Activated T-helper 1 cell treated with anti-CD3 and anti-CD28 coated beads, Interleukin-12 subunit alpha, Interleukin-12 subunit beta, Interleukin-2, Interleukin-4 antibody, amounts not matched to agents 30 ng/mL and 10 ng/mL and 1 ng/mL, durations not matched to agents 14 hours and 24 hours and 36 hours (primary cell): ENCODE measurements around the gene METTL24. TPM values are rescaled to one million over a fixed set of nuclear protein-coding genes. Genes with fewer than 3 reads are reported as not detected.
"Not testable (repeated sequence)": the region's sequence is repeated elsewhere in the genome, so short reads cannot be mapped to it uniquely, and the experiment has no call there.

ENCODE experiments used
- DNase-seq: peaks from one replicate; pipeline ENCODE4 v3.0.0; 2021; ENCODE audit warnings: low spot score
- H3K27ac Mint-ChIP-seq: one replicate; pipeline ENCODE4 v1.8.0; 2021; ENCODE audit warnings: mild to moderate bottlenecking, mixed read lengths
- H3K27me3 Mint-ChIP-seq: one replicate; pipeline ENCODE4 v1.8.0; 2022; ENCODE audit warnings: mild to moderate bottlenecking, moderate library complexity, mixed read lengths; ENCODE audit not compliant: insufficient read depth
- H3K36me3 Mint-ChIP-seq: one replicate; pipeline ENCODE4 v1.8.0; 2021; ENCODE audit warnings: low read depth, mixed read lengths
- H3K4me1 Mint-ChIP-seq: one replicate; pipeline ENCODE4 v1.8.0; 2021; ENCODE audit warnings: low read depth, mixed read lengths
- H3K4me3 Mint-ChIP-seq: one replicate; pipeline ENCODE4 v1.8.0; 2021; ENCODE audit warnings: mild to moderate bottlenecking, moderate library complexity, mixed read lengths
- H3K9me3 Mint-ChIP-seq: one replicate; pipeline ENCODE4 v1.8.0; 2021; ENCODE audit warnings: mixed read lengths
- intact Hi-C: fragments of 100-400 bp; cut with micrococcal nuclease; formaldehyde crosslinking; loops from one replicate; pipeline ENCODE4 v1.15.1; 2024
- total RNA-seq: library from RNA; stranded (reverse); gene quantifications from 2 replicates; pipeline ENCODE4 v1.2.3, GENCODE V29; 2022

Gene METTL24
- total RNA-seq, 1 donor from 2014 or later = not detected

- H3K9me3 Mint-ChIP-seq = no peaks in the 10 kb centered on the region
- no peak overlapping the region for H3K27ac Mint-ChIP-seq
- intact Hi-C loops = no loop called here
- DNase-seq = no peak
- no peaks in the 10 kb centered on the region for H3K27me3 Mint-ChIP-seq
- no peak overlapping the region for H3K4me3 Mint-ChIP-seq
- H3K4me1 Mint-ChIP-seq = no peaks in the 10 kb centered on the region
- H3K36me3 Mint-ChIP-seq = no peaks in the 10 kb centered on the region
Observed at GRCh38 chr6:110250058-110250457, 108.1 kb downstream of the METTL24 start.

GRCh38 chr6:110246900-110247546 lies 111.1 kb downstream of the METTL24 start:
- Mint-ChIP-seq H3K27ac (no peak overlapping the region), H3K4me3 (no peak overlapping the region), H3K4me1 (no peaks in the 10 kb centered on the region), H3K27me3 (no peaks in the 10 kb centered on the region), H3K36me3 (no peaks in the 10 kb centered on the region), H3K9me3 (no peaks in the 10 kb centered on the region)
- intact Hi-C loops = no loop called here
- DNase-seq = no peak

- Mint-ChIP-seq H3K4me3 (no peak overlapping the region), H3K27me3 (no peaks in the 10 kb centered on the region), H3K27ac (no peak overlapping the region), H3K36me3 (no peaks in the 10 kb centered on the region), H3K4me1 (no peaks in the 10 kb centered on the region), H3K9me3 (no peaks in the 10 kb centered on the region)
- no peak for DNase-seq
- intact Hi-C loops = no loop called here
Observed at GRCh38 chr6:110246378-110246777, 111.8 kb downstream of the METTL24 start.

GRCh38 chr6:110244621-110245020 lies 113.5 kb downstream of the METTL24 start:
- intact Hi-C loops, H3K27me3 Mint-ChIP-seq, H3K4me3 Mint-ChIP-seq, H3K4me1 Mint-ChIP-seq, H3K9me3 Mint-ChIP-seq, DNase-seq, H3K36me3 Mint-ChIP-seq, H3K27ac Mint-ChIP-seq: not testable (repeated sequence)

GRCh38 chr6:110239526-110240274 lies 118.4 kb downstream of the METTL24 start:
- no peak for DNase-seq
- Mint-ChIP-seq H3K9me3 (no peaks in the 10 kb centered on the region), H3K36me3 (peaks cover 4% of the 10 kb centered on the region), H3K27me3 (no peaks in the 10 kb centered on the region), H3K4me3 (no peak overlapping the region), H3K27ac (no peak overlapping the region), H3K4me1 (no peaks in the 10 kb centered on the region)
- intact Hi-C loops = no loop called here

- H3K4me3 Mint-ChIP-seq, H3K4me1 Mint-ChIP-seq, H3K27me3 Mint-ChIP-seq, DNase-seq, H3K27ac Mint-ChIP-seq, intact Hi-C loops, H3K36me3 Mint-ChIP-seq, H3K9me3 Mint-ChIP-seq: not testable (repeated sequence)
Observed at GRCh38 chr6:110236007-110236406, 122.1 kb downstream of the METTL24 start.

DNA sequence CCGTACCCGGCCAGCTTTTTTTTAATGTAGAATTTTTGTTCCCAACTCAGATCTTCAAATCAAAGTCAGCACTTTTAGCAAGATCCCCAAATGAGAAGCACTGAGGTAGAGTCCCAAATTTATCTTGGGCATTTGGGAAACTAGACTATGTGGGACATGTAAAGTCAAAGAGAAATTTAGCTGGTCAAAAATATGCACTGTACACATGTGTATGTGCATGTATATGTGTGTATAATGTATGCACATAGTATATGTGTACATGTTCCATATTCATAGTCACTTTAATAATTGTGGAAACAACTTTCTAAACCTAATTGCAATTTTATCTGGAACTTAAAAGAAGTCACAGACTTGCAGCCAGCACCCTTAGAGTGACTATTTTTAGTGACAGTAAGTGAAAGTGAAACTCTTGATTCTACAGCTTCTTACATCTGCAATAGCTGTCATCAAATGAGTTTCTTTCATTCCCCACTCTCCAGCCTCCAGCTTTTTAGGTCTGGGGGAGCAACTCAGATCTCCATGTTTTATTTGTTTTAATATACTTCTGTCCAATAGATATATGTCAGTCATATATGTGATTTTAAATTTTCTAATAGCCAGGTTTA lies 124.3 kb downstream of the METTL24 start:
- Mint-ChIP-seq H3K4me1 (peaks cover 9% of the 10 kb centered on the region), H3K9me3 (no peaks in the 10 kb centered on the region), H3K36me3 (peaks cover 11% of the 10 kb centered on the region), H3K27ac (no peak overlapping the region), H3K4me3 (no peak overlapping the region), H3K27me3 (no peaks in the 10 kb centered on the region)
- intact Hi-C loops = loop anchor here (2.0 kb wide), 1 partner anchor 53 kb away; the partner anchor contains the start of gene CDC40
- DNase-seq = no peak

- intact Hi-C loops = no loop called here
- no peak for DNase-seq
- Mint-ChIP-seq H3K4me3 (no peak overlapping the region), H3K36me3 (peaks cover 12% of the 10 kb centered on the region), H3K4me1 (peaks cover 9% of the 10 kb centered on the region), H3K27ac (no peak overlapping the region), H3K9me3 (no peaks in the 10 kb centered on the region), H3K27me3 (no peaks in the 10 kb centered on the region)
Observed at GRCh38 chr6:110232450-110232849, 125.7 kb downstream of the METTL24 start.

DNA sequence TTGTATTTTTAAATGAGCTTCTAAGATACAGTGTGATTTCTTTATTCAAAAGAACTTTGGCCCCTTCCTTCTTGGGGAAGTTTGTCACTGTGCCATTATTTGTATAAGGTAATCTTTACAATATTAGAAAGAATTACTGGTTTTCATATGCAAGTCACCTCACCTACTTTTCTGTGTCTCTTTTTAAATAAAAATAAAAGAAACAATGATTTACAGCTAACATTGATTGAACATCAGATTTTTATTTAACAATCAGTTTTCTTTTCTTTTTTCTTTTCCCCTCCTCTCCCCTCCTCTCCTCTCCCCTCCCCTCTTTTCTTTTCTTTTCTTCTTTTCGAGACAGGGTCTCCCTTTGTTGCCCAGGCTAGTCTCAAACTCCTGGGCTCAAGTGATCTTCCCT lies 131.9 kb downstream of the METTL24 start:
- Mint-ChIP-seq H3K27me3 (no peaks in the 10 kb centered on the region), H3K27ac (no peak overlapping the region), H3K9me3 (no peaks in the 10 kb centered on the region), H3K4me3 (no peak overlapping the region), H3K36me3 (peaks cover 24% of the 10 kb centered on the region), H3K4me1 (no peaks in the 10 kb centered on the region)
- DNase-seq = no peak
- intact Hi-C loops = no loop called here

- no peak overlapping the region for H3K4me3 Mint-ChIP-seq
- intact Hi-C loops = no loop called here
- H3K27me3 Mint-ChIP-seq = no peaks in the 10 kb centered on the region
- no peaks in the 10 kb centered on the region for H3K4me1 Mint-ChIP-seq
- H3K27ac Mint-ChIP-seq = no peak overlapping the region
- DNase-seq = no peak
- H3K9me3 Mint-ChIP-seq = no peaks in the 10 kb centered on the region
- H3K36me3 Mint-ChIP-seq = peaks cover 31% of the 10 kb centered on the region
Observed at GRCh38 chr6:110221738-110222137, 136.4 kb downstream of the METTL24 start.

- no peak for DNase-seq
- H3K27me3 Mint-ChIP-seq = no peaks in the 10 kb centered on the region
- no peak overlapping the region for H3K27ac Mint-ChIP-seq
- H3K36me3 Mint-ChIP-seq = peaks cover 35% of the 10 kb centered on the region
- H3K4me3 Mint-ChIP-seq = no peak overlapping the region
- no peaks in the 10 kb centered on the region for H3K9me3 Mint-ChIP-seq
- no peaks in the 10 kb centered on the region for H3K4me1 Mint-ChIP-seq
- intact Hi-C loops = no loop called here
Observed at GRCh38 chr6:110217266-110217665, 140.9 kb downstream of the METTL24 start.

GRCh38 chr6:110216140-110216539 lies 142.0 kb downstream of the METTL24 start:
- Mint-ChIP-seq H3K9me3 (no peaks in the 10 kb centered on the region), H3K4me1 (no peaks in the 10 kb centered on the region), H3K36me3 (peaks cover 41% of the 10 kb centered on the region), H3K4me3 (no peak overlapping the region), H3K27me3 (no peaks in the 10 kb centered on the region), H3K27ac (no peak overlapping the region)
- intact Hi-C loops = no loop called here
- DNase-seq = no peak

GRCh38 chr6:110214338-110214737 lies 143.8 kb downstream of the METTL24 start:
- no peaks in the 10 kb centered on the region for H3K4me1 Mint-ChIP-seq
- no peak overlapping the region for H3K27ac Mint-ChIP-seq
- H3K9me3 Mint-ChIP-seq = no peaks in the 10 kb centered on the region
- no peak for DNase-seq
- H3K27me3 Mint-ChIP-seq = no peaks in the 10 kb centered on the region
- intact Hi-C loops = no loop called here
- H3K36me3 Mint-ChIP-seq = peaks cover 37% of the 10 kb centered on the region
- H3K4me3 Mint-ChIP-seq = no peak overlapping the region
